Neural cell (in vitro differentiated cells): ENCODE data around the gene PER2.
"Not testable (repeated sequence)": the region's sequence is repeated elsewhere in the genome, so short reads cannot be mapped to it uniquely, and the experiment has no call there.

Experiments used
- CTCF ChIP-seq: fragments of 450-650 bp; IDR thresholded peaks from 2 replicates; pipeline ENCODE4 v1.5.1; 2014; ENCODE audit warnings: antibody characterized with exemption, mild to moderate bottlenecking, moderate library complexity; ENCODE audit not compliant: poor library complexity, severe bottlenecking
- EP300 ChIP-seq: fragments of 450-650 bp; conservative IDR thresholded peaks from 2 replicates; pipeline ENCODE4 v1.6.1; 2014; ENCODE audit warnings: antibody characterized with exemption, mild to moderate bottlenecking, moderate library complexity; ENCODE audit not compliant: poor library complexity, severe bottlenecking
- EZH2 ChIP-seq: fragments of 200-600, 300-800 bp; shearing (Covaris generic), sonication (generic); IDR thresholded peaks from 2 replicates; pipeline ENCODE4 v1.6.1; 2014; ENCODE audit warnings: antibody characterized with exemption, low read length, borderline replicate concordance, mild to moderate bottlenecking; ENCODE audit not compliant: insufficient read depth, poor library complexity, severe bottlenecking
- MXI1 ChIP-seq: fragments of 450-650 bp; conservative IDR thresholded peaks from 2 replicates; pipeline ENCODE4 v1.6.1; 2014; ENCODE audit warnings: antibody characterized with exemption, mild to moderate bottlenecking; ENCODE audit not compliant: poor library complexity, severe bottlenecking
- POLR2AphosphoS5 ChIP-seq: IDR thresholded peaks from 2 replicates; pipeline ENCODE4 v1.6.1; 2012
- RAD21 ChIP-seq: fragments of 450-650 bp; conservative IDR thresholded peaks from 2 replicates; pipeline ENCODE4 v1.6.1; 2014; ENCODE audit warnings: antibody characterized with exemption, mild to moderate bottlenecking, moderate library complexity
- REST ChIP-seq: IDR thresholded peaks from 2 replicates; pipeline ENCODE4 v1.6.1; 2012; ENCODE audit warnings: borderline replicate concordance

- TF ChIP-seq MXI1, REST, POLR2AphosphoS5, CTCF, EP300, EZH2, RAD21: not testable (repeated sequence)
Observed at GRCh38 chr2:238271686-238272085, 16.7 kb downstream of the PER2 start.
